GM12878 (cell line): ENCODE data around the gene UAP1. TPM values are rescaled to one million over a fixed set of nuclear protein-coding genes. Genes with fewer than 3 reads are reported as not detected.

ENCODE experiments used
- BMI1 ChIP-seq: fragments of 450-650 bp; IDR thresholded peaks from 2 replicates; pipeline ENCODE4 v1.6.1; 2016; ENCODE audit warnings: mild to moderate bottlenecking, moderate library complexity, borderline replicate concordance
- CHD2 ChIP-seq: IDR thresholded peaks from 2 replicates; pipeline ENCODE4 v1.6.1; 2011; ENCODE audit warnings: low read depth, low read length, improper control_type of control experiment, borderline replicate concordance
- IKZF1 ChIP-seq: fragments of 450-650 bp; conservative IDR thresholded peaks from 2 replicates; pipeline ENCODE4 v1.6.1; 2017; ENCODE audit warnings: antibody characterized with exemption, mild to moderate bottlenecking
- MEF2A ChIP-seq: IDR thresholded peaks from 2 replicates; pipeline ENCODE4 v1.6.1; 2011; ENCODE audit warnings: low read depth, mild to moderate bottlenecking, low read length, moderate library complexity; ENCODE audit not compliant: insufficient read depth
- MTA3 ChIP-seq: IDR thresholded peaks from 2 replicates; pipeline ENCODE4 v1.6.1; 2012; ENCODE audit warnings: low read length, inconsistent platforms, borderline replicate concordance
- SIX5 ChIP-seq: IDR thresholded peaks from 2 replicates; pipeline ENCODE4 v1.6.1; 2011; ENCODE audit warnings: mild to moderate bottlenecking, low read depth, low read length, moderate library complexity; ENCODE audit not compliant: severe bottlenecking
- SMAD1 ChIP-seq: fragments of 450-650 bp; IDR thresholded peaks from 2 replicates; pipeline ENCODE4 v1.6.1; 2018; ENCODE audit warnings: mild to moderate bottlenecking, low read depth; ENCODE audit not compliant: partially characterized antibody
- SREBF2 ChIP-seq: IDR thresholded peaks from 2 replicates; pipeline ENCODE4 v1.6.1; 2012; ENCODE audit warnings: mild to moderate bottlenecking, low read length
- SRF ChIP-seq, 2 experiments: IDR thresholded peaks; 2 replicates each; pipeline ENCODE4 v1.6.1; 2011; ENCODE audit warnings: low read depth in 2 of 2, low read length in 2 of 2, mild to moderate bottlenecking in 1 of 2, moderate library complexity in 1 of 2
- TCF3 ChIP-seq: IDR thresholded peaks from 2 replicates; pipeline ENCODE4 v1.6.1; 2012; ENCODE audit warnings: low read depth, mild to moderate bottlenecking, low read length, borderline replicate concordance; ENCODE audit not compliant: insufficient read depth
- TCF7 ChIP-seq: IDR thresholded peaks from 2 replicates; pipeline ENCODE4 v1.6.1; 2014; ENCODE audit warnings: antibody characterized with exemption, borderline replicate concordance
- WRNIP1 ChIP-seq: IDR thresholded peaks from 2 replicates; pipeline ENCODE4 v1.6.1; 2011; ENCODE audit warnings: low read depth, low read length, improper control_type of control experiment, borderline replicate concordance
- ZNF274 ChIP-seq: IDR thresholded peaks from one replicate; pipeline ENCODE4 v1.8.0; 2011; ENCODE audit not compliant: insufficient read length, insufficient read depth
- polyA plus RNA-seq, 11 experiments: library from polyadenylated mRNA; depleted of rRNA in 4 of 11; unstranded in 6 of 11; stranded (reverse) in 5 of 11; fragments of >200 nt; fragmentation: Nextera tagmentation in 4 of 11; fragmentation: Illumina TruSeq in 1 of 11; extraction: Ambion mirVana in 4 of 11; extraction: Trizol in 1 of 11; gene quantifications; 1 replicate in 1 of 11; 2 replicates in 10 of 11; pipeline versions ENCODE4 v1.2.1 to v1.2.3, GENCODE V29; 2011 to 2016; ENCODE audit warnings: inconsistent platforms in 2 of 11, missing spikeins in 2 of 11, low read depth in 1 of 11
- total RNA-seq, 4 experiments: library from RNA; depleted of rRNA in 3 of 4; stranded (reverse); fragments of >200 nt in 3 of 4; fragmentation: Illumina TruSeq in 1 of 4; extraction: Trizol in 1 of 4; gene quantifications; 2 replicates each; pipeline versions ENCODE4 v1.2.1 to v1.2.3, GENCODE V29; 2013 to 2021
- TF ChIP-seq, protein P1 (sequence below): IDR thresholded peaks from 2 replicates; pipeline ENCODE4 v1.6.1; 2012; ENCODE audit warnings: improper control_type of control experiment, low read depth, low read length; ENCODE audit not compliant: insufficient replicate concordance
- TF ChIP-seq, protein P2 (sequence below): fragments of 450-650 bp; IDR thresholded peaks from 2 replicates; pipeline ENCODE4 v1.6.1; 2016; ENCODE audit warnings: mild to moderate bottlenecking
- TF ChIP-seq, protein P3 (sequence below): IDR thresholded peaks from 2 replicates; pipeline ENCODE4 v1.6.1; 2011; ENCODE audit warnings: low read depth, mild to moderate bottlenecking, low read length, moderate library complexity, borderline replicate concordance; ENCODE audit errors: extremely low read depth
- TF ChIP-seq, protein P4 (sequence below): IDR thresholded peaks from 2 replicates; pipeline ENCODE4 v1.6.1; 2012; ENCODE audit warnings: mild to moderate bottlenecking, low read depth, low read length

The UAP1 gene
- total and polyA plus RNA-seq, 10 of the 15 experiments (the other 5 are each of a cell fraction or from before 2014, with no cell fraction given), result 19.2 to 43.0 (median 30.7) TPM

DNA sequence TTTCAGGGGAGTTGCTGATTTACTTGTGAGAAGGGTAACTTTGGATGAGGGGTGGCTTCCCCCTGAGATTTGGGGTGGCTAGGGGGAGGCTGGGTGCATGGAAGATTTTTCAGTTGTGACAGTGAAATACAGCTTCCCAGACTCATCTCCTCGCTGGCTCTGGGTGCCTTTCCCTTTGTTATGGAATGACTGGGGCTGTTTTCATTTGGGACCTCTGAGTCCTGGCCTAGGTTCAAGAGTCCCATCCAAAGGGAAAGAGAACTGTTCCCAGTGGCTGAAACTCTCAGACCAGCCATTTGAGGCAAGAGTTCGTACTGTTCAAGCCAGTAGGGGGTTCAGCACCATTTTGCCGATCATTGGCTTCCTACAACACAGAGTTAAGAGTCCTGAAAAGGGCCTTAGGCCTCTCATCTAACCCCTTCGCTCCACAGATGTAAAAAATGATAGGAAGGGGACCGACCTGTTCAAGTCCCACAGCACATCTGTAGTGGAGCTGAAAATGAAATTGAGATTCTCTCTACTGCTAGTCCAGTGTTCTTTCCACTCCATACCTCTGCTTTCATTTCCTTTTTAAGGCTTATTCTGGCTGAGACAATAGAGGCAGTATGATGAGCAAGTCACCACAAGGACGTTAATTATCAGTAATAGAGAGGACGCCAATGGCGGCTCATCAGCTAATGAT lies 71.7 kb downstream of the UAP1 start (continued):
- TF ChIP-seq, protein P1, sequence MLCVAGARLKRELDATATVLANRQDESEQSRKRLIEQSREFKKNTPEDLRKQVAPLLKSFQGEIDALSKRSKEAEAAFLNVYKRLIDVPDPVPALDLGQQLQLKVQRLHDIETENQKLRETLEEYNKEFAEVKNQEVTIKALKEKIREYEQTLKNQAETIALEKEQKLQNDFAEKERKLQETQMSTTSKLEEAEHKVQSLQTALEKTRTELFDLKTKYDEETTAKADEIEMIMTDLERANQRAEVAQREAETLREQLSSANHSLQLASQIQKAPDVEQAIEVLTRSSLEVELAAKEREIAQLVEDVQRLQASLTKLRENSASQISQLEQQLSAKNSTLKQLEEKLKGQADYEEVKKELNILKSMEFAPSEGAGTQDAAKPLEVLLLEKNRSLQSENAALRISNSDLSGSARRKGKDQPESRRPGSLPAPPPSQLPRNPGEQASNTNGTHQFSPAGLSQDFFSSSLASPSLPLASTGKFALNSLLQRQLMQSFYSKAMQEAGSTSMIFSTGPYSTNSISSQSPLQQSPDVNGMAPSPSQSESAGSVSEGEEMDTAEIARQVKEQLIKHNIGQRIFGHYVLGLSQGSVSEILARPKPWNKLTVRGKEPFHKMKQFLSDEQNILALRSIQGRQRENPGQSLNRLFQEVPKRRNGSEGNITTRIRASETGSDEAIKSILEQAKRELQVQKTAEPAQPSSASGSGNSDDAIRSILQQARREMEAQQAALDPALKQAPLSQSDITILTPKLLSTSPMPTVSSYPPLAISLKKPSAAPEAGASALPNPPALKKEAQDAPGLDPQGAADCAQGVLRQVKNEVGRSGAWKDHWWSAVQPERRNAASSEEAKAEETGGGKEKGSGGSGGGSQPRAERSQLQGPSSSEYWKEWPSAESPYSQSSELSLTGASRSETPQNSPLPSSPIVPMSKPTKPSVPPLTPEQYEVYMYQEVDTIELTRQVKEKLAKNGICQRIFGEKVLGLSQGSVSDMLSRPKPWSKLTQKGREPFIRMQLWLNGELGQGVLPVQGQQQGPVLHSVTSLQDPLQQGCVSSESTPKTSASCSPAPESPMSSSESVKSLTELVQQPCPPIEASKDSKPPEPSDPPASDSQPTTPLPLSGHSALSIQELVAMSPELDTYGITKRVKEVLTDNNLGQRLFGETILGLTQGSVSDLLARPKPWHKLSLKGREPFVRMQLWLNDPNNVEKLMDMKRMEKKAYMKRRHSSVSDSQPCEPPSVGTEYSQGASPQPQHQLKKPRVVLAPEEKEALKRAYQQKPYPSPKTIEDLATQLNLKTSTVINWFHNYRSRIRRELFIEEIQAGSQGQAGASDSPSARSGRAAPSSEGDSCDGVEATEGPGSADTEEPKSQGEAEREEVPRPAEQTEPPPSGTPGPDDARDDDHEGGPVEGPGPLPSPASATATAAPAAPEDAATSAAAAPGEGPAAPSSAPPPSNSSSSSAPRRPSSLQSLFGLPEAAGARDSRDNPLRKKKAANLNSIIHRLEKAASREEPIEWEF, result no peak
- TF ChIP-seq, protein P2, sequence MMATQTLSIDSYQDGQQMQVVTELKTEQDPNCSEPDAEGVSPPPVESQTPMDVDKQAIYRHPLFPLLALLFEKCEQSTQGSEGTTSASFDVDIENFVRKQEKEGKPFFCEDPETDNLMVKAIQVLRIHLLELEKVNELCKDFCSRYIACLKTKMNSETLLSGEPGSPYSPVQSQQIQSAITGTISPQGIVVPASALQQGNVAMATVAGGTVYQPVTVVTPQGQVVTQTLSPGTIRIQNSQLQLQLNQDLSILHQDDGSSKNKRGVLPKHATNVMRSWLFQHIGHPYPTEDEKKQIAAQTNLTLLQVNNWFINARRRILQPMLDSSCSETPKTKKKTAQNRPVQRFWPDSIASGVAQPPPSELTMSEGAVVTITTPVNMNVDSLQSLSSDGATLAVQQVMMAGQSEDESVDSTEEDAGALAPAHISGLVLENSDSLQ, result no peak
- TF ChIP-seq, protein P3, sequence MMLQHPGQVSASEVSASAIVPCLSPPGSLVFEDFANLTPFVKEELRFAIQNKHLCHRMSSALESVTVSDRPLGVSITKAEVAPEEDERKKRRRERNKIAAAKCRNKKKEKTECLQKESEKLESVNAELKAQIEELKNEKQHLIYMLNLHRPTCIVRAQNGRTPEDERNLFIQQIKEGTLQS, result no peak
- peak in 1 of 2 experiments; percentile 67; a peak in 1 of 4 replicates for TF ChIP-seq SRF (IDR thresholded peaks at IDR 0.05; ENCODE audit: low read depth in 2 of 2, low read length in 2 of 2)
- no peak for TF ChIP-seq TCF7
- TF ChIP-seq BMI1, result no peak
- TF ChIP-seq TCF3, result no peak
- no peak for TF ChIP-seq ZNF274
- TF ChIP-seq WRNIP1, result peak; percentile 65; the same call in 1 of the 2 replicates
- no peak for TF ChIP-seq SIX5
- no peak for TF ChIP-seq SMAD1
- TF ChIP-seq, protein P4, sequence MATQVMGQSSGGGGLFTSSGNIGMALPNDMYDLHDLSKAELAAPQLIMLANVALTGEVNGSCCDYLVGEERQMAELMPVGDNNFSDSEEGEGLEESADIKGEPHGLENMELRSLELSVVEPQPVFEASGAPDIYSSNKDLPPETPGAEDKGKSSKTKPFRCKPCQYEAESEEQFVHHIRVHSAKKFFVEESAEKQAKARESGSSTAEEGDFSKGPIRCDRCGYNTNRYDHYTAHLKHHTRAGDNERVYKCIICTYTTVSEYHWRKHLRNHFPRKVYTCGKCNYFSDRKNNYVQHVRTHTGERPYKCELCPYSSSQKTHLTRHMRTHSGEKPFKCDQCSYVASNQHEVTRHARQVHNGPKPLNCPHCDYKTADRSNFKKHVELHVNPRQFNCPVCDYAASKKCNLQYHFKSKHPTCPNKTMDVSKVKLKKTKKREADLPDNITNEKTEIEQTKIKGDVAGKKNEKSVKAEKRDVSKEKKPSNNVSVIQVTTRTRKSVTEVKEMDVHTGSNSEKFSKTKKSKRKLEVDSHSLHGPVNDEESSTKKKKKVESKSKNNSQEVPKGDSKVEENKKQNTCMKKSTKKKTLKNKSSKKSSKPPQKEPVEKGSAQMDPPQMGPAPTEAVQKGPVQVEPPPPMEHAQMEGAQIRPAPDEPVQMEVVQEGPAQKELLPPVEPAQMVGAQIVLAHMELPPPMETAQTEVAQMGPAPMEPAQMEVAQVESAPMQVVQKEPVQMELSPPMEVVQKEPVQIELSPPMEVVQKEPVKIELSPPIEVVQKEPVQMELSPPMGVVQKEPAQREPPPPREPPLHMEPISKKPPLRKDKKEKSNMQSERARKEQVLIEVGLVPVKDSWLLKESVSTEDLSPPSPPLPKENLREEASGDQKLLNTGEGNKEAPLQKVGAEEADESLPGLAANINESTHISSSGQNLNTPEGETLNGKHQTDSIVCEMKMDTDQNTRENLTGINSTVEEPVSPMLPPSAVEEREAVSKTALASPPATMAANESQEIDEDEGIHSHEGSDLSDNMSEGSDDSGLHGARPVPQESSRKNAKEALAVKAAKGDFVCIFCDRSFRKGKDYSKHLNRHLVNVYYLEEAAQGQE, result no peak
- no peak for TF ChIP-seq MEF2A
- 0 out of 2 replicates have a peak, but pooled peaks have one; percentile 36 for TF ChIP-seq CHD2
- TF ChIP-seq IKZF1, result peak; percentile 51; the same call in 1 of the 2 replicates
- TF ChIP-seq SREBF2, result no peak
- 0 out of 2 replicates have a peak, but pooled peaks have one; percentile 28 for TF ChIP-seq MTA3
